GM10847 (cell line): ENCODE measurements around the gene DOK1.

Experiments used
- POLR2A ChIP-seq: IDR thresholded peaks from 2 replicates; pipeline ENCODE4 v1.6.1; 2011; ENCODE audit not compliant: insufficient read length; ENCODE audit errors: extremely low read depth

Gene DOK1

DNA sequence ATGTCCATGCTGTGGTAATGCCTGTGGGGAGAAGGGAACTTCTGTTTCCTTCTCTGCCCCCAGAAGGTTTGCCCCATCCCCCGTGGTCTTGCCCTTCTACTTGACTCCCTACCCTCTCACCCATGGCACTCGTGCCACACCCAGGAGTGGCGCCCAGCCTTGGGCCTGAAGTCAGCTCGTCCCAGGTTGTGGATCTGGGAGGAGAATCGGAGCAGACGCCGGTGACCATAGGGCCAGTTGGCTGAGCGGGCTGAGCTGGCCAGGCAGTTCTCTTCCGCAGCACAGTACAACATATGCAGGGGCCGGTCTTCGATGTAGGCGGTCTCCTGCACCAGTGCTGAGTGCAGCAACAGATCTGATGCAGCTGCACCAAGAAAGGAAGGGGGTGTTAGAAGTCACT lies 20.1 kb upstream of the DOK1 start:
- no peak for TF ChIP-seq POLR2A

- TF ChIP-seq POLR2A, result no peak
Observed at GRCh38 chr2:74535440-74535965, 19.0 kb upstream of the DOK1 start.

DNA sequence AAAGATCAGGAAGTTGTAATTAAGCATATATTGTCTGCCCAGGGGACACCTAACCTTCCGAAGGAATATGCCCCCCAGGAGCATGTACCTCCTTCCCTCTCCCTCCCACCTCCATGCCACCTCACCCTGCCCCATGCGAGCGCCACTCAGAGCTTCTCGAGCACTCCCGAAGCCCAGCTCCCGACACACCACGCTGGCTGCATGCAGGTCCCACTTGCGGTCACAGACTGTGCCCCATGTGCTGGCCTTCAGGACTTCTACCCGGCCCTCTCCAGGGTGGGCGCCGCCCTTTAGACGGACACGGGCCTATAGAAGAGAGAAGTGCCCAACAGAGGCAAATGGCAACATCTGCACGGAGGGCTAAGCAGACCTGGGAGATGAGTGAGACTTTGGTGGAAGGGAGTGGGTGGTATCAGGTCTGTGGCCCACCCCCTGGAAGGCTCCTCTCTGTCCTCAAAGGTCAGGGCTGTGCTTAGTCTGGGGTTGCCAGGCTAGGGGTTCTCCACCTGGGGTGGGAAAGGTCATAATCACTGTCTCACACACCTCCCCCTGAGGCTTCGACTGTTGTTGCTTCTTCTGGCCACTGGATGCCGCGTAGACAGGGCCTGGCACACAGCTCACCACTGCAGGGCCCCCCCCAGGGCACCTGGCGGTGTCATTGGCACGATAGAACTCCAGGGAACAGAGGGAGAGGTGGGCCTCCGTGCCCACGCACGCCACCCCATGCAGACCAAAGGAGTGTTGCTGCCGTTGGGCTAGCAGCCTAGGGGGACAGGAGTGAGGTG lies 18.2 kb upstream of the DOK1 start:
- no peak for TF ChIP-seq POLR2A

GRCh38 chr2:74537140-74537539 lies 17.4 kb upstream of the DOK1 start:
- no peak for TF ChIP-seq POLR2A

GRCh38 chr2:74538881-74539339 lies 15.6 kb upstream of the DOK1 start:
- no peak for TF ChIP-seq POLR2A

- TF ChIP-seq POLR2A, result no peak
Observed at GRCh38 chr2:74540291-74540690, 14.2 kb upstream of the DOK1 start.

- no peak for TF ChIP-seq POLR2A
Observed at GRCh38 chr2:74542978-74543377, 11.5 kb upstream of the DOK1 start.

GRCh38 chr2:74544634-74545033 lies 9.9 kb upstream of the DOK1 start:
- no peak for TF ChIP-seq POLR2A

- TF ChIP-seq POLR2A, result no peak
Observed at GRCh38 chr2:74546004-74546403, 8.5 kb upstream of the DOK1 start.

GRCh38 chr2:74548285-74548899 lies 6.1 kb upstream of the DOK1 start:
- no peak for TF ChIP-seq POLR2A

DNA sequence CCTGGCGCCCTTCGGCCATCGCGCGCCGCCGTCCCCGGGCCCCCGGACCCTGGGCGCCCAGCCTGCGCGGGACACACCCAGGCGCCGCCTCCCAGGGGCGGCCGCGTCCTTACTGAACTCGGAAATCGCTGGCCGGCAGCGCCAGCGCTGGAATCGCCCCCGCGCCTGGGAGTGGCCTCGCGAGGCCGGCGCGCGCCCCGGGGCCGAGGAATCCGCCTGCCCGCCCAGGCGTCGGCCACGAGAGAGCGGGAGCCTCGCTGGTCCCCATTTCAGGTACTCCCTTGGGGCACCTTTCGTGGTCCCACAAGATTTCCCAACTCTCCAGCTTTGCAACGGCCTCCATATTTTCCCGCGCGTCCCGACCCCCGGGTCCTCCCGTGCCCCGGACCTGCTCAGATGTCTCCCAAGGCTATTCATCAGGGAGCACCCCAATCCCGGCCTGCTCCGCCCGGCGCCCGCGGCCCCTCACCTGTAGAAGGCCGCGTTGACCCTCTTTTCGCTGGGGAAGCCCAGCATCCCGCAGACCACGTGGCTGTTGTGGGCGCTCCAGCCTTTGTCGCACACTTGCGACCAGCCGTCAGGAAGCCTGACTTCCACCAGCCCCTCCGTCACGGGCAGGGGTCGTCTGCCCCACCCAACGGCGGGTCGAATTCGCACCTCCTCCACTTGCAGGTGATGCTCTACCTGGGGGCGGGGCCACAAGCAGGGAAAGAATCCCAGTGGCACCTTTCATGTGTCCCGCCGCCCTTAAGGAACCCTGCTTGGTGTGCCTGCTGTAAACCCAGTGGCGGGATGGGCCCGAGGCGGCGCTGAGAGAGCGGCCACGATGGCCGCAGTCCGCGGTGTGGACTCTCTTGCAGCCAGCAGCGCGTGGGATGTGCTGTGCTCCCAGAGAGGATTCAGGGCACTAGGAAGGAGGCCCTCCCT lies 5.4 kb upstream of the DOK1 start:
- peak; percentile 24 for TF ChIP-seq POLR2A

DNA sequence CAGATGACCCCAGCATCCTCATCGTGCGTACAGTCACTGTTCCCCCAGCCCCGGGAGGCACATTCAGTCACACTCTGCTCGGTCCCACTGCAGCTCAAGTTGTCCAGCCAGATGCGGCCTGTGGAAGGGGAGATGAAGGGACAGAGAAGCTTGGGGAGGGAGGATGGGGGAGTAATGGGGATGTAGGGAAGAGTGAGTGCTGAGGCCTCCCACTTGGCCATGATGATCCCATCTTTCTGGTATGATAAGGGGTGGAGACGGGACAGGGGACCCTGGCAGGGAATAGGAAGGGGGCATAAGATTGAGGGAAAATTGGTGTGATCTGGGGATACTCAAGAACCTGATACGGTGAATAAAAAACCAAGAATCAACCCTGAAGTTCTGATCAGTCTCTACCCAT lies 4.3 kb upstream of the DOK1 start:
- no peak for TF ChIP-seq POLR2A

- no peak for TF ChIP-seq POLR2A
Observed at GRCh38 chr2:74551530-74551929, 3.0 kb upstream of the DOK1 start.

- no peak for TF ChIP-seq POLR2A
Observed at GRCh38 chr2:74551942-74552913, 2.3 kb upstream of the DOK1 start.
